Cardiac fibroblast (primary cell): ENCODE data around the gene DGAT2.

Source experiments
- DNase-seq, 2 donors: peaks; one replicate each; pipeline versions ENCODE4 v3.0.0 to v3.0.0-alpha.2; 2010; ENCODE audit warnings: low read depth in 2 of 2
- H3K4me3 ChIP-seq, 2 donors: replicated peaks in 1 of 2; 1 replicate in 1 of 2; 2 replicates in 1 of 2; pipeline ENCODE4 v1.5.1; 2011; ENCODE audit warnings: low read depth in 2 of 2, low read length in 2 of 2, mild to moderate bottlenecking in 2 of 2, moderate library complexity in 1 of 2
- TF ChIP-seq, protein P1 (sequence below): IDR thresholded peaks from one replicate; pipeline ENCODE4 v1.5.1; 2011; ENCODE audit warnings: low read depth, mild to moderate bottlenecking, low read length, inconsistent platforms

Gene DGAT2

DNA sequence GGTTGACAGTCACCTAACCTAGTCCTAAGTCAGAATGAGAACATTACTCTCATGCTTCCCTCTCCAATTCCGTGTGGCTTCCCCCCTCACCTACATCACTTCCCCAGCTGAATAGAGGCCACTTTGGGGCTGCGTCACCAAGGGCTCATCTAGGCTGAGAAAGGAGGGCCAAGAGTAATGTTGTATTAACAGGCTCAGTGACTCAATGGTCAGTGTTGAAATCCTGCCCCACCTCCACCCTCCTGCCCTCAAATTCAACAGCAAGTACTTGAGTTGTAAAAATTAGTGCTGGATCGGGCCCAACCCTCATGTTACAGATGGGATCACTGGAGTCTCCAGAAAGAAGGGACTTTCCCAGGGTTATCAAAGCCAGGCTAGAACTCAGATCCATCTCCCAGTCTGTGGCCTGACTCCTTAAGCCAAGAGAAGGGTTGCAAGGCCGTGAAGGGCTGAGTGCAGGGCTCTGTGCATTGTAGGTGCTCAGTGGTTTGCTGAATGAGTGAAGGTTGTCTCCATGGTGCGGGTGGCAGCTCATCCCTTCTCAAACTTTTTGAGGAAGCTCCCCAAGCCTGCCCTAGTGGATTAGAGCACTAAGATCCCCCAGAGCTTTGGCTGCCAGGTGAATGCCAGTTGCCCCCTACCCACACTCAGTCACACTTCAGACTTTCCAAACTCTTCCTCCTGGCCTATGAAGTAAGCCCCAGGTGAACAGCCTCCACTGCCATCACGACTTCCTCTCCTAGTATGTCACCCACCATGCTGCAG is 3.2 kb downstream of the DGAT2 start:
- H3K4me3 ChIP-seq = no peak overlapping the region
- peak; percentile 79 to 94 for DNase-seq
- TF ChIP-seq, protein P1, sequence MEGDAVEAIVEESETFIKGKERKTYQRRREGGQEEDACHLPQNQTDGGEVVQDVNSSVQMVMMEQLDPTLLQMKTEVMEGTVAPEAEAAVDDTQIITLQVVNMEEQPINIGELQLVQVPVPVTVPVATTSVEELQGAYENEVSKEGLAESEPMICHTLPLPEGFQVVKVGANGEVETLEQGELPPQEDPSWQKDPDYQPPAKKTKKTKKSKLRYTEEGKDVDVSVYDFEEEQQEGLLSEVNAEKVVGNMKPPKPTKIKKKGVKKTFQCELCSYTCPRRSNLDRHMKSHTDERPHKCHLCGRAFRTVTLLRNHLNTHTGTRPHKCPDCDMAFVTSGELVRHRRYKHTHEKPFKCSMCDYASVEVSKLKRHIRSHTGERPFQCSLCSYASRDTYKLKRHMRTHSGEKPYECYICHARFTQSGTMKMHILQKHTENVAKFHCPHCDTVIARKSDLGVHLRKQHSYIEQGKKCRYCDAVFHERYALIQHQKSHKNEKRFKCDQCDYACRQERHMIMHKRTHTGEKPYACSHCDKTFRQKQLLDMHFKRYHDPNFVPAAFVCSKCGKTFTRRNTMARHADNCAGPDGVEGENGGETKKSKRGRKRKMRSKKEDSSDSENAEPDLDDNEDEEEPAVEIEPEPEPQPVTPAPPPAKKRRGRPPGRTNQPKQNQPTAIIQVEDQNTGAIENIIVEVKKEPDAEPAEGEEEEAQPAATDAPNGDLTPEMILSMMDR = no peak

DNA sequence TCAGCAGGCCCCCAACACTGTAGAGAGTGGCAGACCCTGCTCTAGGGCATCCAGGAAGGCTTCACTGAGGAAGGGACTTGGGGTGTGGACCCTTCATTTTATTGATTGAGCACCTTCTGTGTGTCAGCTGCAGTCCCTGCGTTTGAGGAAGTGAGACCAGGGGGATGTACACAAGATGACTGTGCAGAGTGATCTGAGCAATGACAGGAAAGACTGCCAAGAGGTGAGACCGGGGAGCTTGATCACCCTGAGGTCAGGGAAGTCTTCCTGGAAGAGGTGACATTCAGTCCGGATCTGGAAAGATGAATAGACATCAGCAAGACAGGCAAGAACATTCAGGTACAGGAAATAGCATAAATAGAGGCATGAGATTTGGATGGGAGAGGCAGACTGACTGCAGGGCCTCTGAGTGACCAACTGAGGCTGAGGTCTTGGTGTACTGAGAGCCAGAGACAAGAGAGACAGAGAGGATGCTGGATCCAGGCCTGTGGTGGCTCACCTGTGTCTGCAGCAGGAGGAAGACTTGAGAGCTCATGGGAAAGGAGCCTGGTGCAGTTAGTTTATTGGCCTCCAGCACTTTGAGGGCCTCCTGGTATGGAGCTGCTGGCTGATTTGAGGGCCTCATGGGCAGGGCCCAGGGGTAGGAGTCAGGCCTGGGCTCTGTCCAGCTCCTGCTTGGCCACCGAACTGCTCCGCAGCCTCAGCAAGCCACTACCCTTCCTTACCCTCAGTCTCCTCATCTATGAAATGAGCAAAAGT is 5.2 kb downstream of the DGAT2 start:
- no peak overlapping the region for H3K4me3 ChIP-seq
- DNase-seq = no peak
- TF ChIP-seq, protein P1 = no peak

DNA sequence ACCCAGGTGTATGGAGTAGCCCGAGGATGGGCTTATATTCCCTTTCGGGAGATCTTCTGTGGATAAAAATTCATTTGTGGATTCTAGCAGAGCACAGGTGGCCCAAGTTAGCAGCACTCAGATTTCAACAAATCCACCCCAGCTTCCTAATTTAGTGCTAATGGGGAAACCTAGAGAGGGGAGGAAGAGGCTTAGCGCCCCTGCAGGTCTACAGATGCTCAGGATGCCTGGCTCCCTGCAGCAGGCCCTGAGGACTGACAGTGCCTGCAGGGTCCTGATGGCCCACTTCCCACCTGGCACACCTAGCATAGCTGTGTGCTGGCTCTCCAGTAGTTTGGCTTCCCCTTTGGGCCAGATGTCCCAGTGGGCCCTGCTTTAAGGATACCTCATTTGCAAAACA is 6.5 kb downstream of the DGAT2 start:
- no peak for DNase-seq
- TF ChIP-seq, protein P1 = no peak
- H3K4me3 ChIP-seq = no peak overlapping the region

DNA sequence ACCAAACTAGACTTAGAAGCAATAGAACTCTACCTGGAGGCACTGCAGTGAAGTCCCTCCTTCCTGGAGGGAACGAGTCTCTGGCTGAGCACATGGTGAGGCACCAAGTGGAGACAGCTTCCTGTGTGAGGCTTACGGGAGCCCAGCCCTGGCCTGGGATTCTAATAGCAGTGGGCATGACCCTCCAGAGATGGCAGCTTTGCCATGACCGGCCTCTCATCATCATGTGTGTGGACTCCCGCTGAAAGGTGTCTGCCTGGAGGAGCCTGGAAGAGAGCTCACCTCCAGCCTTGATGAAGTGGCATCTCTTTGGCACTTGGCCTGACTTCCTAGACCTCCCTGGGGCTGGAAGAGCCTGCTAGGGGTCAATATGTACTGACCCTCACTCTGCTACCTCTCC is 8.0 kb downstream of the DGAT2 start:
- TF ChIP-seq, protein P1 = no peak
- no peak overlapping the region for H3K4me3 ChIP-seq
- DNase-seq = no peak

DNA sequence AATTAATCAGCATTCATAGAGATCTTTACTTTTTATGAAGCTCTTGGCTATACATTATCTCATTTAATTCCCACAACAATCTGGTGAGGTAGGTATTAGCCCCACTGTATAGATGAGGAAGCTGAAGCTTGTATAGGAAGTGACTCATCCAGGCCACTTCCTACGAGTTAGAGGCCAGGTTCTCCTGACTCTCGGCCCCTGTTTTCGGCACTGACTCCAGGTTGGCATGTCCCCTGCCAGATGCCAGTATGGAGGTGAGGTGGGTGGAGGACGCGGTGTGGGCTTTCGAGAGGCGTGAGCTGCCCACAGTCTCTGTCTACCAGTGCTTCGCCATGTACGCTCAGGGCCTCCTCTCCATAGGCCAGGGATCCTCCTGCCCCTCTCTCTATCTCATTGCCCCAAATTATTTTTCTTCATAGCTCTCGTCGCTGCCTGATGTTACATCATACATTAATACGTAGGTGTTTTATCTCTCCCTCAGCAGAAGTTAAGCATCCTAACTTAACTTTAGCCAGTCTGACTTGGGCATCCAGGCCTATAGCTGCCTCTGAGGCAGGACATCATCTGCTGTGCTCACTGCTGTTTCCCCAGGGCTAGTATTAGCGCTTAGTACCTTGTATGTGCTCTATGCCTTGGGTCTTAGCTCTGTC is 9.0 kb downstream of the DGAT2 start:
- TF ChIP-seq, protein P1 = no peak
- DNase-seq = peak in 1 of 2 donors; percentile 18
- H3K4me3 ChIP-seq = no peak overlapping the region

DNA sequence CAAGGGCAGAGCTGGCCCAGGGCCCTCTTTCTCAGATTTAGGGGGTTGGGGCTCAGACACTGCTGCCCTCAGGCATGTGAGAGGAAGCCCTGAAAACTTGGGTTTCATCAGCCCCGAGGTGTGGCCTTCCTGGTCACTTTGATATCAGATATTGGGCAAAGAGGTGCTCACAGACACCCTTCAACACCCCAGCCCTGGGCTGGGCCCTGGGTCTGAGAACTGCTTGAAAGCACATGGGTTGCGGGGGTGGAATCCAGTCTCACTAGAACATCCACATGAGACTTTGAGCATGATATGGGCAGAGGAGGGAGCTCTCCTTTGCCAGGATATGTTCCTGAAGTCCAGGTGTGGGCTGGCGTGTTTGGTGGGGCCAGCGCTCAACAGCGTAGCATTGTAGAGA is 10.4 kb downstream of the DGAT2 start:
- TF ChIP-seq, protein P1 = no peak
- no peak for DNase-seq
- no peak overlapping the region for H3K4me3 ChIP-seq
